KMS-11 (cell line): ENCODE results near the gene DDX54.

Source experiments
- H2AFZ ChIP-seq: fragments of 200-600 bp; sonication (generic); 2 replicates; pipeline ENCODE4 v1.6.1; 2016; ENCODE audit warnings: antibody characterized with exemption, mixed run types, low read depth
- H3K27ac ChIP-seq: fragments of 200-600 bp; sonication (generic); 2 replicates; pipeline ENCODE4 v1.6.1; 2016; ENCODE audit warnings: mild to moderate bottlenecking, mixed run types
- H3K27me3 ChIP-seq: fragments of 200-600 bp; sonication (generic); 2 replicates; pipeline ENCODE4 v1.6.1; 2017; ENCODE audit warnings: mild to moderate bottlenecking, low read depth, mixed run types, moderate library complexity; ENCODE audit not compliant: insufficient read depth
- H3K36me3 ChIP-seq: fragments of 200-600 bp; sonication (generic); 2 replicates; pipeline ENCODE4 v1.6.1; 2017; ENCODE audit warnings: mild to moderate bottlenecking, mixed run types; ENCODE audit not compliant: insufficient read depth
- H3K4me1 ChIP-seq: fragments of 200-600 bp; sonication (generic); 2 replicates; pipeline ENCODE4 v1.6.1; 2016; ENCODE audit warnings: mild to moderate bottlenecking, low read depth, mixed run types; ENCODE audit not compliant: poor library complexity, severe bottlenecking
- H3K4me2 ChIP-seq: fragments of 200-600 bp; sonication (generic); 2 replicates; pipeline ENCODE4 v1.7.0; 2016; ENCODE audit warnings: mild to moderate bottlenecking, mixed run types
- H3K4me3 ChIP-seq: fragments of 200-600 bp; sonication (generic); IDR thresholded peaks from 2 replicates; pipeline ENCODE4 v1.6.1; 2017; ENCODE audit warnings: low read depth, low read length, mixed read lengths; ENCODE audit not compliant: insufficient read depth
- H3K79me2 ChIP-seq: fragments of 200-600 bp; sonication (generic); 2 replicates; pipeline ENCODE4 v1.6.1; 2016; ENCODE audit warnings: low read depth, mixed run types; ENCODE audit not compliant: insufficient read depth
- H3K9ac ChIP-seq: fragments of 200-600 bp; sonication (generic); 2 replicates; pipeline ENCODE4 v1.6.1; 2016; ENCODE audit warnings: mild to moderate bottlenecking, mixed run types
- H4K20me1 ChIP-seq: fragments of 200-600 bp; sonication (generic); 2 replicates; pipeline ENCODE4 v1.6.1; 2016; ENCODE audit warnings: mild to moderate bottlenecking, mixed run types; ENCODE audit not compliant: insufficient read depth
- TF ChIP-seq, protein P1 (sequence below): fragments of 200-600 bp; sonication (generic); conservative IDR thresholded peaks from 2 replicates; pipeline ENCODE4 v1.6.1; 2017; ENCODE audit warnings: low read depth, mild to moderate bottlenecking, antibody characterized with exemption, low read length, moderate library complexity, mixed read lengths

DDX54 gene

DNA sequence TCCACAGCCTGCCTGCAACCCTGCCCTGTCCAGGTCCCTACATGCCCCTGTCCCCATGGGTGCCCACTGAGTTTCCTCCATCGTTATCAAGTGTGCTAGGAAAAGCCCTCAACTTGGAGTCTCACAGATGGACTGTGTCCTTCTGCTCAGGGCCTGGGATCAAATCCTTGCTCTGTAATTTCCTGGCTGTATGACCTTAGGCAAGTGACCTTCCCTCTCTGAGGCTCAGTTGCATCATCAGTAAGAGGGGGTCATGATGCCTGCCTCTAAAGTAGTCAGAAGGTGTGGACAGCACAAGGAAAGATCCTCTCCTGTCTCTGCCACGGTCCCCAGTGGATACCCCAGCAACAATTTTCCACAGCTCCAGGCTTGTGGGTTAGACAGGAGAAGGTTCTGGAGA lies 71.9 kb downstream of the DDX54 start:
- no peaks in the 10 kb centered on the region for H3K4me1 ChIP-seq
- no peaks in the 10 kb centered on the region for H3K79me2 ChIP-seq
- no peak overlapping the region for H3K4me2 ChIP-seq
- H3K27ac ChIP-seq = no peak overlapping the region
- no peaks in the 10 kb centered on the region for H3K27me3 ChIP-seq
- no peaks in the 10 kb centered on the region for H3K36me3 ChIP-seq
- no peak overlapping the region for H3K4me3 ChIP-seq
- no peak overlapping the region for H3K9ac ChIP-seq
- H2AFZ ChIP-seq = no peak overlapping the region
- no peaks in the 10 kb centered on the region for H4K20me1 ChIP-seq
- TF ChIP-seq, protein P1, sequence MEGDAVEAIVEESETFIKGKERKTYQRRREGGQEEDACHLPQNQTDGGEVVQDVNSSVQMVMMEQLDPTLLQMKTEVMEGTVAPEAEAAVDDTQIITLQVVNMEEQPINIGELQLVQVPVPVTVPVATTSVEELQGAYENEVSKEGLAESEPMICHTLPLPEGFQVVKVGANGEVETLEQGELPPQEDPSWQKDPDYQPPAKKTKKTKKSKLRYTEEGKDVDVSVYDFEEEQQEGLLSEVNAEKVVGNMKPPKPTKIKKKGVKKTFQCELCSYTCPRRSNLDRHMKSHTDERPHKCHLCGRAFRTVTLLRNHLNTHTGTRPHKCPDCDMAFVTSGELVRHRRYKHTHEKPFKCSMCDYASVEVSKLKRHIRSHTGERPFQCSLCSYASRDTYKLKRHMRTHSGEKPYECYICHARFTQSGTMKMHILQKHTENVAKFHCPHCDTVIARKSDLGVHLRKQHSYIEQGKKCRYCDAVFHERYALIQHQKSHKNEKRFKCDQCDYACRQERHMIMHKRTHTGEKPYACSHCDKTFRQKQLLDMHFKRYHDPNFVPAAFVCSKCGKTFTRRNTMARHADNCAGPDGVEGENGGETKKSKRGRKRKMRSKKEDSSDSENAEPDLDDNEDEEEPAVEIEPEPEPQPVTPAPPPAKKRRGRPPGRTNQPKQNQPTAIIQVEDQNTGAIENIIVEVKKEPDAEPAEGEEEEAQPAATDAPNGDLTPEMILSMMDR = no peak

DNA sequence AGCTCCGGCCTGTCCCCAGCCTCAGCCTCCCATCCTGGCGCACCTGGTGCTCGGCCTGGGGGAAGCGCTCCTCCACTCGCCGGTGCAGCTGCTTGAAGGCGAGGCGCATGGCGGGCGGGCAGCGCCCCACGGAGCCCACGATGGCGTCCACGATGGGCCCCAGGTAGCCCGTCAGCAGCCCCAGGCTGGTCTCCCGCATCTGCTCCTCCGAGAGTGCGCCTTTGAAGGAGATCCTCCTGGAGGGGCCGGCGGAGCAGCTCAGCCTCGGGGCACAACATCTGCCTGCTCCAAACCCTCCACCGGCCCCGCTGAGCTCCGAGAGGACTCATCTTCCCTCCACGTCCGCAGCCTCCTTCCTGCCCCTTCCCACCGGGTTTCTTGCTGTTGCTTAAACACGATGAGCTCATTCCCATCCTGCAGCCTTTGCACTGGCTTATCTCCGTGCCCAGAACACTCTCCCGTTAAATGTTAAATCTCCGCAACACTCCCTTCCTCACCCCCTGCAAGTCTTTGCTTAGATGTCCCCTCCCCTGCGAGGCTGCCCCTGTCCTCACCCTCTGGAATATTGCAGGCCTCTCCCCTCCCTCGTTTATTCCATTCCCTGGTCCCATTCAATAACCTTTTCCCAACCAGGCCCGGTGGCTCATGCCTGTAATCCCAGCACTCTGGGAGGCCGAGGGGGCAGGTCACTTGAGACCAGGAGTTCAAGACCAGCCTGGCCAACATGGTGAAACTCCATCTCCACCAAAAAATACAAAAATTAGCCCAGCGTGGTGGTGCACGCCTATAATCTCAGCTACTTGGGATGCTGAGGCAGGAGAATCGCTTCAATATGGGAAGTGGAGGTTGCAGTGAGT lies 73.0 kb downstream of the DDX54 start:
- Histone ChIP-seq H3K4me1 (no peaks in the 10 kb centered on the region), H2AFZ (no peak overlapping the region), H3K4me3 (no peak overlapping the region), H3K4me2 (no peak overlapping the region), H3K9ac (no peak overlapping the region), H3K36me3 (no peaks in the 10 kb centered on the region), H4K20me1 (no peaks in the 10 kb centered on the region), H3K27ac (no peak overlapping the region), H3K79me2 (no peaks in the 10 kb centered on the region), H3K27me3 (no peaks in the 10 kb centered on the region)
- TF ChIP-seq, protein P1 = no peak

DNA sequence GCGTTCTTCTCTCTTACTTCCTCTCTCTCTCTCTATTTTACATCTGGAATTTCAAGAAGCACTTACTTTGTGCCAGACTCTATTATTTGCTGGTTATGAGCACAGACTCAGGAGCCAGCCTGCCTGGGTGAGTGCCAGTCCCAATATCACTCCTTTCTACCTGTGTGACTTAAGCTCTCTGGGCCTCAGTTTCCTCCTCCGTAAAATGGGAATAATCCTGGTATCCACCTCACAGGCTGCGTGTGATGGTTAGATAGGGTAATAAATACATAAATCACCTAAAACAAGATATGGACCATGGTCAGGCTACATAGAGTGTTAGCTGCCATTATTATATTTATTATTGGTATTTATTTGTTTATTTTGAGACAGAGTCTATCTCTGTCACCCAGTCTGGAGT lies 74.0 kb downstream of the DDX54 start:
- H2AFZ ChIP-seq = no peak overlapping the region
- H3K4me2 ChIP-seq = no peak overlapping the region
- no peaks in the 10 kb centered on the region for H3K4me1 ChIP-seq
- no peak overlapping the region for H3K9ac ChIP-seq
- H3K4me3 ChIP-seq = no peak overlapping the region
- no peaks in the 10 kb centered on the region for H3K27me3 ChIP-seq
- H3K79me2 ChIP-seq = no peaks in the 10 kb centered on the region
- H3K36me3 ChIP-seq = no peaks in the 10 kb centered on the region
- H3K27ac ChIP-seq = no peak overlapping the region
- TF ChIP-seq, protein P1 = no peak
- no peaks in the 10 kb centered on the region for H4K20me1 ChIP-seq

DNA sequence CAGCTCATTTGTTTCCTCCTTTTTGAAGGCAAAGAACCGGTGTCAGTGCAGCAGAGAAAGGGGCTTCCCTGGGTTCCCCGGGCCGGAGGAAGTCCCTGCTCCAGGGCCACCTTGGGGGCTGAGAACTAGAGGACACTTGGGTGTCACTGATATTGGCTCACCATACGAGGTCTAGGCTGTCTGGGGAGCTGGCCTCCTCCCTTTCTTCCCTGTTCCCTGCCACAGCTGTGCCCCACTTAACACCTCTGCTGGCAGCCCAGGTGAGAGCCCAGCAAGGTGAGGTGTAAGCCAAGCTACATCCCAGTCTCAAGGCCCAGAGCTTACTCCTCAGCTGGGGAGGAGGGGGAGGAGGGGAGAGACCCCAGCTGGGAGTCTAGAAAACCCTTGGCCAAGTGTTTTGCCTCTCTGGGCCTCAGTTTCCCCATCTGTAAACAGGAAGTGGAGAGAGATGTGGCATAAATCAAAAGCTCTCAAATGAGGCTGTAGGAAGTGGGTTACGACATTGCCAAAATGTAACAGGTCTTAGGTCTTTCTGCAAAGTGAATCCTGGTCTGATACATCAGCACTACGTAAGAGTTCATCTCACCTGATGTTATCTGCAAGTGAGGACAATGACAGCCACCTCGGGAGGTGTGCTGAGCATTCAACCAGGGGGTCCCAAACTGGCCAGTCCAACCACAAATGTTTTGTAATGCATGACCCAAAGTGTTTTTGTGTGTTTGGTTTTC lies 75.2 kb downstream of the DDX54 start:
- Histone ChIP-seq H3K4me3 (no peak overlapping the region), H4K20me1 (no peaks in the 10 kb centered on the region), H3K79me2 (no peaks in the 10 kb centered on the region), H3K4me2 (no peak overlapping the region), H3K4me1 (no peaks in the 10 kb centered on the region), H3K9ac (no peak overlapping the region), H3K27ac (no peak overlapping the region), H3K27me3 (no peaks in the 10 kb centered on the region), H2AFZ (no peak overlapping the region), H3K36me3 (no peaks in the 10 kb centered on the region)
- TF ChIP-seq, protein P1 = no peak
